WI38 (cell line): ENCODE measurements around the gene TMEM187.

Experiments used
- H3K4me3 ChIP-seq: 2 replicates; pipeline ENCODE4 v1.5.1; 2011; ENCODE audit warnings: low read depth, mild to moderate bottlenecking, control low read depth, low read length
- CTCF ChIP-seq: IDR thresholded peaks from 2 replicates; pipeline ENCODE4 v1.5.1; 2012; ENCODE audit warnings: low read depth, mild to moderate bottlenecking, control low read depth, low read length

TMEM187 gene

DNA sequence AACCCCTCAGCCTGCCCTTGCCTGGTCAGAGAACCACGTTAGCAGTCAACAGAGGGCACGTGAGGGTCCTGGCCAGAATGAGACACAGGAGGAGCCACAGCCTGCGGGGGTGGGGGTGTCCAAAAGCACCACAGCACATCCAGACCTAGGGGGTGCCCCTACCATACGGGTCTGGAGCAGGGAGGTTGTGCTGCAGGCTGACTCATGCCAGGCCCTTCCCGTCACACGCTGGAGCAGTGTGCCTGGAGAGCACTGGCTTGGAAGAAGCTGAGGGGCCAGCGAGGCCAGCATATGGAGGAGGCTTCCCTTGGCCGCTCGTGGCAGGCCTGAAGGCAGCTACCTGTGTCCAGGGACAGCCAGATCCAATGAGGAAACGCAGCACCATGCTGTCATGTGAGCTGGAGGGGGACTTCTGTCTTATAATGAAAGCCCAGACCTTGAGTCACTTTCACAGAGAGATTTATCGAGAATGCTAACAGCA is 48.6 kb downstream of the TMEM187 start:
- no peak for TF ChIP-seq CTCF
- no peak overlapping the region for H3K4me3 ChIP-seq

- no peak for TF ChIP-seq CTCF
Observed at GRCh38 chrX:154022108-154022507, 49.6 kb downstream of the TMEM187 start.

GRCh38 chrX:154023276-154024000 is 50.9 kb downstream of the TMEM187 start:
- TF ChIP-seq CTCF = no peak
- H3K4me3 ChIP-seq = no peak overlapping the region

More at GRCh38 chrX:154022108-154022507, 49.6 kb downstream of the TMEM187 start:
- no peak overlapping the region for H3K4me3 ChIP-seq

- TF ChIP-seq CTCF = no peak
Observed at GRCh38 chrX:154024271-154024670, 51.7 kb downstream of the TMEM187 start.

GRCh38 chrX:154025230-154025629 is 52.7 kb downstream of the TMEM187 start:
- no peak for TF ChIP-seq CTCF
- H3K4me3 ChIP-seq = no peak overlapping the region

More at GRCh38 chrX:154024271-154024670, 51.7 kb downstream of the TMEM187 start:
- no peak overlapping the region for H3K4me3 ChIP-seq

- TF ChIP-seq CTCF = no peak
- H3K4me3 ChIP-seq = no peak overlapping the region
Observed at GRCh38 chrX:154026136-154027021, 53.8 kb downstream of the TMEM187 start.

- no peak overlapping the region for H3K4me3 ChIP-seq
- TF ChIP-seq CTCF = no peak
Observed at GRCh38 chrX:154027022-154027402, 54.5 kb downstream of the TMEM187 start.
